PC-9 (cell line): Measurements from ENCODE around the gene SIK2.

Experiments used
- EZH2 ChIP-seq: fragments of 200-600 bp; sonication (generic); IDR thresholded peaks from 2 replicates; pipeline ENCODE4 v1.8.0; 2017; ENCODE audit warnings: antibody characterized with exemption, low read depth
- TF ChIP-seq, protein P1 (sequence below): fragments of 200-600 bp; sonication (generic); conservative IDR thresholded peaks from 2 replicates; pipeline ENCODE4 v1.6.1; 2017; ENCODE audit warnings: mixed run types, antibody characterized with exemption, mild to moderate bottlenecking, moderate library complexity

- TF ChIP-seq, protein P1, sequence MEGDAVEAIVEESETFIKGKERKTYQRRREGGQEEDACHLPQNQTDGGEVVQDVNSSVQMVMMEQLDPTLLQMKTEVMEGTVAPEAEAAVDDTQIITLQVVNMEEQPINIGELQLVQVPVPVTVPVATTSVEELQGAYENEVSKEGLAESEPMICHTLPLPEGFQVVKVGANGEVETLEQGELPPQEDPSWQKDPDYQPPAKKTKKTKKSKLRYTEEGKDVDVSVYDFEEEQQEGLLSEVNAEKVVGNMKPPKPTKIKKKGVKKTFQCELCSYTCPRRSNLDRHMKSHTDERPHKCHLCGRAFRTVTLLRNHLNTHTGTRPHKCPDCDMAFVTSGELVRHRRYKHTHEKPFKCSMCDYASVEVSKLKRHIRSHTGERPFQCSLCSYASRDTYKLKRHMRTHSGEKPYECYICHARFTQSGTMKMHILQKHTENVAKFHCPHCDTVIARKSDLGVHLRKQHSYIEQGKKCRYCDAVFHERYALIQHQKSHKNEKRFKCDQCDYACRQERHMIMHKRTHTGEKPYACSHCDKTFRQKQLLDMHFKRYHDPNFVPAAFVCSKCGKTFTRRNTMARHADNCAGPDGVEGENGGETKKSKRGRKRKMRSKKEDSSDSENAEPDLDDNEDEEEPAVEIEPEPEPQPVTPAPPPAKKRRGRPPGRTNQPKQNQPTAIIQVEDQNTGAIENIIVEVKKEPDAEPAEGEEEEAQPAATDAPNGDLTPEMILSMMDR, result no peak
- TF ChIP-seq EZH2, result no peak
Observed at GRCh38 chr11:111603611-111604130, 1.4 kb downstream of the SIK2 start.
